HepG2 (cell line): ENCODE data around the gene MAP3K3. TPM values are rescaled to one million over a fixed set of nuclear protein-coding genes. Genes with fewer than 3 reads are reported as not detected.

Source experiments
- ATF1 ChIP-seq: IDR thresholded peaks from 2 replicates; pipeline ENCODE4 v1.6.1; 2016; ENCODE audit warnings: mild to moderate bottlenecking, control low read depth
- CEBPB ChIP-seq: IDR thresholded peaks from 2 replicates; pipeline ENCODE4 v1.6.1; 2011; ENCODE audit warnings: low read depth, low read length, improper control_type of control experiment, borderline replicate concordance
- HNF1B ChIP-seq: sonication (generic); formaldehyde crosslinking; IDR thresholded peaks from 2 replicates; pipeline ENCODE4 v1.5.1; 2020; ENCODE audit warnings: mild to moderate bottlenecking, moderate library complexity, missing genetic modification reagents
- MAFG ChIP-seq: sonication (generic); formaldehyde crosslinking; IDR thresholded peaks from 2 replicates; pipeline ENCODE4 v1.5.1; 2020; ENCODE audit warnings: mild to moderate bottlenecking, missing genetic modification reagents
- MAZ ChIP-seq, 2 experiments: sonication (generic) in 1 of 2; formaldehyde crosslinking in 1 of 2; IDR thresholded peaks; 2 replicates each; pipeline versions ENCODE4 v1.5.0 to v1.6.1; 2012 to 2020; ENCODE audit warnings: low read depth in 2 of 2, mild to moderate bottlenecking in 2 of 2, borderline replicate concordance in 1 of 2, improper control_type of control experiment in 1 of 2, low read length in 1 of 2, missing genetic modification reagents in 1 of 2, moderate library complexity in 1 of 2
- TFE3 ChIP-seq: IDR thresholded peaks from 2 replicates; pipeline ENCODE4 v1.6.1; 2016
- ZBTB14 ChIP-seq: sonication (generic); formaldehyde crosslinking; IDR thresholded peaks from 2 replicates; pipeline ENCODE4 v1.4.0; 2020; ENCODE audit warnings: missing genetic modification reagents
- ZBTB21 ChIP-seq: sonication (generic); formaldehyde crosslinking; IDR thresholded peaks from 2 replicates; pipeline ENCODE4 v1.4.0; 2020; ENCODE audit warnings: missing genetic modification reagents
- ZBTB42 ChIP-seq: sonication (generic); formaldehyde crosslinking; IDR thresholded peaks from 2 replicates; pipeline ENCODE4 v1.5.0; 2020; ENCODE audit warnings: mild to moderate bottlenecking, missing genetic modification reagents
- ZBTB7B ChIP-seq: sonication (generic); formaldehyde crosslinking; IDR thresholded peaks from 2 replicates; pipeline ENCODE4 v1.4.0; 2020; ENCODE audit warnings: missing genetic modification reagents
- ZFP37 ChIP-seq: sonication (generic); formaldehyde crosslinking; IDR thresholded peaks from 2 replicates; pipeline ENCODE4 v1.4.0; 2020; ENCODE audit warnings: missing genetic modification reagents, borderline replicate concordance
- ZMYM3 ChIP-seq: sonication (generic); formaldehyde crosslinking; IDR thresholded peaks from 2 replicates; pipeline ENCODE4 v1.5.1; 2020; ENCODE audit warnings: mild to moderate bottlenecking, missing genetic modification reagents
- ZNF12 ChIP-seq: sonication (generic); formaldehyde crosslinking; IDR thresholded peaks from 2 replicates; pipeline ENCODE4 v1.5.0; 2020; ENCODE audit warnings: missing genetic modification reagents
- ZNF326 ChIP-seq: sonication (generic); formaldehyde crosslinking; IDR thresholded peaks from 2 replicates; pipeline ENCODE4 v1.4.0; 2020; ENCODE audit warnings: missing genetic modification reagents, borderline replicate concordance
- ZNF350 ChIP-seq: sonication (generic); formaldehyde crosslinking; IDR thresholded peaks from 2 replicates; pipeline ENCODE4 v1.4.0; 2020; ENCODE audit warnings: mild to moderate bottlenecking, low read depth, missing genetic modification reagents, borderline replicate concordance
- ZNF577 ChIP-seq: sonication (generic); formaldehyde crosslinking; IDR thresholded peaks from 2 replicates; pipeline ENCODE4 v1.4.0; 2020; ENCODE audit warnings: mild to moderate bottlenecking, low read depth, missing genetic modification reagents, borderline replicate concordance
- ZNF737 ChIP-seq: sonication (generic); formaldehyde crosslinking; IDR thresholded peaks from 2 replicates; pipeline ENCODE4 v1.5.0; 2020; ENCODE audit warnings: missing genetic modification reagents, mild to moderate bottlenecking, borderline replicate concordance
- ZNF766 ChIP-seq: sonication (generic); formaldehyde crosslinking; IDR thresholded peaks from 2 replicates; pipeline ENCODE4 v1.5.0; 2020; ENCODE audit warnings: missing genetic modification reagents, borderline replicate concordance
- ZSCAN21 ChIP-seq: sonication (generic); formaldehyde crosslinking; IDR thresholded peaks from 2 replicates; pipeline ENCODE4 v1.8.0; 2022; ENCODE audit warnings: mild to moderate bottlenecking, missing genetic modification reagents, moderate library complexity, borderline replicate concordance
- polyA plus RNA-seq, 8 experiments: library from polyadenylated mRNA; depleted of rRNA in 3 of 8; stranded (reverse) in 7 of 8; unstranded in 1 of 8; fragments of >200 nt; fragmentation: Illumina TruSeq in 4 of 8; extraction: Trizol in 4 of 8; gene quantifications; 2 replicates each; pipeline versions ENCODE4 v1.2.1 to v1.2.3, GENCODE V29; 2011 to 2016; ENCODE audit warnings: low read depth in 4 of 8, missing spikeins in 1 of 8, mixed read lengths in 1 of 8; ENCODE audit not compliant: insufficient read depth in 1 of 8
- total RNA-seq, 5 experiments: library from RNA; depleted of rRNA; stranded (reverse); fragments of >200 nt; fragmentation: Illumina TruSeq; extraction: Trizol; gene quantifications; 2 replicates each; pipeline ENCODE4 v1.2.3, GENCODE V29; 2016; ENCODE audit warnings: low read depth in 1 of 5

MAP3K3 gene
- total and polyA plus RNA-seq, 2 of the 13 experiments (the other 11 are each of a cell fraction or from before 2014, with no cell fraction given) = 17.7 to 21.8 TPM

DNA sequence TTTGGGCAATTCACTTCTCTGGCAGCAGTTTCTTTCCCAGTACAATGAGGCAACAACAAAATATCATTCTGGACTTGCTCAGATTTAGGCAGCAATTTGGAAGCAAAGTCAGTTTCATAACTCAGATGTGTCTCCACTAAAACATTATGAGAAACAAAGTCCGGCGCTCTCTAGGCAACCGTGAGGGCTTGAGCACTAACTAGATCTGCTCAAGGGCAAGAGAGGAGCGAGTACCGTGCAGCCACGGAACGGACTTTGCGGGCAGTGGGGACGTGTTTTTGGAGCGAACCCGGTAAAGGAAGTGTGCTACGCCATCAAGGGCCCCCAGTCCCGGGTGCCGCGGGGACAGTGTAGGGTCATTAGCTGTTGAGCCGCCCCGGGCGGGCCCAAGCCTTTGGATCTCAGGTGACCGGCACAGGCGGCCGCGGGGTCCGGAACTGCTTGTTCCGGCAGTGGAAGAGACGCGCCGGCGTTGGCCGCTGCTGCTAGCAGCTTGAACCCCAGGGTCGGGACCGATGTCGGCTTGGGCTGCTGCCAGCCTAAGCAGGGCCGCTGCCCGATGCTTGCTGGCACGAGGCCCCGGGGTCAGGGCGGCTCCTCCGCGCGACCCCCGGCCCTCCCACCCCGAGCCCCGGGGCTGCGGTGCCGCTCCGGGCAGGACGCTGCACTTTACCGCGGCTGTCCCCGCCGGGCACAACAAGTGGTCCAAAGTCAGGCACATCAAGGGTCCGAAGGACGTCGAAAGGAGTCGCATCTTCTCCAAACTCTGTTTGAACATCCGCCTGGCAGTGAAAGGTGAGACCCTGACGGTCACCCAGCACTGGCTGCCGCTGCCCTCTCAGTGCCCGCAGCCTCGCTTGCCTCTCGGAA, 21.4 kb upstream of the MAP3K3 start, which contains the start of gene TACO1 (continued):
- TF ChIP-seq ZFP37 (CRISPR knock-in tag) (peak; percentile 33; the same call in 1 of the 2 replicates), ATF1 (peak; percentile 71), ZBTB14 (CRISPR knock-in tag) (peak; percentile 56; the same call in 1 of the 2 replicates), ZBTB21 (CRISPR knock-in tag) (peak; percentile 59), TFE3 (CRISPR knock-in tag) (peak; percentile 90), CEBPB (no peak), ZBTB42 (CRISPR knock-in tag) (peak; percentile 65; the same call in 1 of the 2 replicates), ZMYM3 (peak; percentile 43; the same call in 1 of the 2 replicates), ZBTB7B (CRISPR knock-in tag) (peak; percentile 92), HNF1B (CRISPR knock-in tag) (peak; percentile 92), ZNF577 (no peak), ZNF766 (CRISPR knock-in tag) (peak; percentile 97), ZNF737 (CRISPR knock-in tag) (peak; percentile 88; the same call in 1 of the 2 replicates), ZNF12 (CRISPR knock-in tag) (peak; percentile 89), ZNF350 (CRISPR knock-in tag) (peak; percentile 100), ZNF326 (CRISPR knock-in tag) (no peak; the same call in 1 of the 2 replicates), ZSCAN21 (CRISPR knock-in tag) (peak; percentile 96), MAZ (IDR thresholded peaks at IDR 0.05; ENCODE audit: borderline replicate concordance, low read depth, low read length) (peak; percentile 84), MAZ (CRISPR knock-in tag; IDR thresholded peaks at IDR 0.05; ENCODE audit: low read depth) (peak; percentile 92), MAFG (CRISPR knock-in tag) (peak; percentile 7; the same call in 1 of the 2 replicates)
